GM19397 (cell line): ENCODE data around the gene C14orf39.
"Not testable (repeated sequence)": the region's sequence is repeated elsewhere in the genome, so short reads cannot be mapped to it uniquely, and the experiment has no call there.

ENCODE experiments used
- ATAC-seq: cut with Tn5 transposase; IDR thresholded peaks from one replicate; pipeline ENCODE4 v1.9.1; 2021; ENCODE audit warnings: mild to moderate bottlenecking, moderate library complexity; ENCODE audit not compliant: unreplicated experiment

Gene C14orf39

GRCh38 chr14:60490270-60490669, 4.4 kb upstream of the C14orf39 start:
- no peak for ATAC-seq

GRCh38 chr14:60488175-60488574, 2.3 kb upstream of the C14orf39 start:
- no peak for ATAC-seq

GRCh38 chr14:60487211-60487610, 1.3 kb upstream of the C14orf39 start:
- ATAC-seq: no peak

DNA sequence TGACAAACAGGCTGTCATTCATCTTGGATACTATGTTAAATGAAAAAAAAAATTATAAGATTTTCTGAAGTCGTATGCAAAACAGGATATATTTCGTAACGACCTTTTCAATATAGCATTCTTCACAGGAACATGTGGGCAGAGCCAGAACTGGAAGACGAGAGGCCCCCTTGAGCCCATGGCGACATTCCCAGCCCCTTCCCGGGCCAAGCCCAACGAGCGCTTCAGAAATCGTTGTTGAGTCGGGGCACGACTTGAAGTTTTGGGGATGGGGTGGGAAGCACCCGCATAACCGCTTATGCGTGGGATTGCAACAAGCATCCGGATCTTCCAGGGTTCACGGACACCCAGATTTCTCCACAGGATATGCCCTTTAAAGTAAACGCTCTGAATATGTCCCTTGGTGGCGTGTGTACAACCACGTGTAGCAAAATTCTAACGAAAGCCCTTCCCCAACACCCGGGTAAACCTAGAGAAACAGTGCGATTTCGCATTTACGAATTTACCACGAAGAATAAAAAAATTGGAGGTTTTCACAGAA, 736 bp downstream of the C14orf39 start:
- ATAC-seq: no peak

DNA sequence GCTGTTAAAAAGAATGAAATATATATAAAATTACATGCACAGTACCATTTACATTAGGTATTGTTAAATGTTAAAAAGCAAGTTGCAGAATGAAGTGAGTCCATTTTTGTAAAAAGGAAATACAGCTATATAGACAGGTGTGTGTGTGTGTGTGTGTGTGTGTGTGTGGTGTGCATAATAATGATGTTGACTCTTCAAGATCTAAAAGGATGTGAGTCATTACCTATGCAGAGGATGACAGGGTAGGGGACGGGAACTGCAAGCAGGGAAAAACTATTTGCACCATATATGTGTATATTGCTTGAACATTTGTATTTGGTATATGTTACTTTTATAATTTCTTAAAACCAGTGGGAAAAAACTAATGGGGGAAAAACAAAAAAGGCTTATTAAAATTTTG, 3.1 kb downstream of the C14orf39 start:
- ATAC-seq: no peak

GRCh38 chr14:60480248-60480647, 5.6 kb downstream of the C14orf39 start:
- not testable (repeated sequence) for ATAC-seq

DNA sequence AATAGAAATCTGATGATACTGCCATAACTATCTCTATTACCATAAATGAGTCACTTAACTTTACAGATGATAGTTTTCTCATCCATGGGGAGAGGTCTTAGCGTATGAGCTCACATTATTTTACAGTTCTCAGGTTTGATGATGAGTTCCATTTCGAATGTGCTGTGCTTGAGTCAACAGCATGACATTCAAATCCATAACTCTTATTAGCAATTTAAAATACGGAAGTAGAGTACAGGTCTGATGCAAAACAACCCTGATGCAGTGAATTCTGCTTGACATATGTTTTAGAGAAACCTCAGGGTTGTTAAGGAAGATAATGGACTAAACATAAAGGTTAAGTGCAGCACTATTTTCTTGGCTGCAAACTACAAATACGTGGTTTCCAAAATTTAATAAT, 30.0 kb downstream of the C14orf39 start:
- no peak for ATAC-seq

- no peak for ATAC-seq
Measured at GRCh38 chr14:60430276-60430675, 55.6 kb downstream of the C14orf39 start.

- ATAC-seq: no peak
Measured at GRCh38 chr14:60420050-60420449, 65.8 kb downstream of the C14orf39 start.

GRCh38 chr14:60397550-60397949, 88.3 kb downstream of the C14orf39 start:
- not testable (repeated sequence) for ATAC-seq

GRCh38 chr14:60396718-60397343, 89.0 kb downstream of the C14orf39 start:
- no peak for ATAC-seq
